ENCODE results near the gene PIN1.

DNA sequence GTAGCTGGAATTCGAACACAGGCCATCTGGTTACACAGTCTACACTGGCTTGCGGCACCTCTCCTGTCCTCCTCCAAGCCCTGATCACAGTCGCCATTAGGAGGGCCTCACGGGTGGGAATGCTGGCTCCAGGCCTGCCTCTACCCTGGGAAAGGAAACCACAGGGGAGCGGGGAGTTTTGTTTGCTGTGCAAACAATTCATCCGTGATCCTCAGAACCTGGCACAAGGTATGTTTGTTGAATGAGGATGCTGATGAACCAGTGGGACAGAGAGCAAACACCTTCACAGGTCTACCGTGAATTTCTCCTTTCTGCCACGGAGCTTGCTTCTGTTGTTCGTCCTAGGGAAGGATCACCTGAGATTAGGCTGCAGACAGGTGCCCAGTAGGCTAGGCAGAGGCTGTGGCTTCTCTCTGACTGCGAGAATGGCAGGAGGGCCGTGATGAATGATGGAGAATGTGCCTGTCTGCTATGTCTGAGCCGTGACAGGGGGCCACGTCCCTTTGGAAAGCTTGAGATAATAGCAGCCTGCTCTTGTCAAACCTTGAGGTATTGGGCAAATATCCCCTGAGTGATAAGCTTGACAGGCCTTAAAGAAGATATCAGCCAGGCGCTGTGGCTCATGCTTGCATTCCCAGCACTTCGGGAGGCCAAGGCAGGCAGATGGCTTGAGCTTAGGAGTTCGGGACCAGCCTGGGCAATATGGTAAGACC is 36.7 kb downstream of the PIN1 start:
- TF ChIP-seq, protein P1, sequence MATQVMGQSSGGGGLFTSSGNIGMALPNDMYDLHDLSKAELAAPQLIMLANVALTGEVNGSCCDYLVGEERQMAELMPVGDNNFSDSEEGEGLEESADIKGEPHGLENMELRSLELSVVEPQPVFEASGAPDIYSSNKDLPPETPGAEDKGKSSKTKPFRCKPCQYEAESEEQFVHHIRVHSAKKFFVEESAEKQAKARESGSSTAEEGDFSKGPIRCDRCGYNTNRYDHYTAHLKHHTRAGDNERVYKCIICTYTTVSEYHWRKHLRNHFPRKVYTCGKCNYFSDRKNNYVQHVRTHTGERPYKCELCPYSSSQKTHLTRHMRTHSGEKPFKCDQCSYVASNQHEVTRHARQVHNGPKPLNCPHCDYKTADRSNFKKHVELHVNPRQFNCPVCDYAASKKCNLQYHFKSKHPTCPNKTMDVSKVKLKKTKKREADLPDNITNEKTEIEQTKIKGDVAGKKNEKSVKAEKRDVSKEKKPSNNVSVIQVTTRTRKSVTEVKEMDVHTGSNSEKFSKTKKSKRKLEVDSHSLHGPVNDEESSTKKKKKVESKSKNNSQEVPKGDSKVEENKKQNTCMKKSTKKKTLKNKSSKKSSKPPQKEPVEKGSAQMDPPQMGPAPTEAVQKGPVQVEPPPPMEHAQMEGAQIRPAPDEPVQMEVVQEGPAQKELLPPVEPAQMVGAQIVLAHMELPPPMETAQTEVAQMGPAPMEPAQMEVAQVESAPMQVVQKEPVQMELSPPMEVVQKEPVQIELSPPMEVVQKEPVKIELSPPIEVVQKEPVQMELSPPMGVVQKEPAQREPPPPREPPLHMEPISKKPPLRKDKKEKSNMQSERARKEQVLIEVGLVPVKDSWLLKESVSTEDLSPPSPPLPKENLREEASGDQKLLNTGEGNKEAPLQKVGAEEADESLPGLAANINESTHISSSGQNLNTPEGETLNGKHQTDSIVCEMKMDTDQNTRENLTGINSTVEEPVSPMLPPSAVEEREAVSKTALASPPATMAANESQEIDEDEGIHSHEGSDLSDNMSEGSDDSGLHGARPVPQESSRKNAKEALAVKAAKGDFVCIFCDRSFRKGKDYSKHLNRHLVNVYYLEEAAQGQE (IDR thresholded peaks at IDR 0.05; ENCODE audit: low read depth), result no peak
- TF ChIP-seq YY1 (IDR thresholded peaks at IDR 0.05; ENCODE audit: low read depth) (no peak), RAD21 (IDR thresholded peaks at IDR 0.05; ENCODE audit: low read depth) (no peak), TCF12 (IDR thresholded peaks at IDR 0.05; ENCODE audit: low read depth) (no peak), EGR1 (IDR thresholded peaks at IDR 0.05) (no peak), ZBTB7A (IDR thresholded peaks at IDR 0.05; ENCODE audit: low read depth) (no peak), TEAD4 (IDR thresholded peaks at IDR 0.05) (no peak), NFIC (IDR thresholded peaks at IDR 0.05) (no peak)
- TF ChIP-seq, protein P2, sequence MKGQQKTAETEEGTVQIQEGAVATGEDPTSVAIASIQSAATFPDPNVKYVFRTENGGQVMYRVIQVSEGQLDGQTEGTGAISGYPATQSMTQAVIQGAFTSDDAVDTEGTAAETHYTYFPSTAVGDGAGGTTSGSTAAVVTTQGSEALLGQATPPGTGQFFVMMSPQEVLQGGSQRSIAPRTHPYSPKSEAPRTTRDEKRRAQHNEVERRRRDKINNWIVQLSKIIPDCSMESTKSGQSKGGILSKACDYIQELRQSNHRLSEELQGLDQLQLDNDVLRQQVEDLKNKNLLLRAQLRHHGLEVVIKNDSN (IDR thresholded peaks at IDR 0.05), result no peak

Measured in Ishikawa (cell line).